ENCODE results near the gene CARD9. TPM values are rescaled to one million over a fixed set of nuclear protein-coding genes. Genes with fewer than 3 reads are reported as not detected.

Gene CARD9
- total RNA-seq, 1 experiment from 2014 or later, result 5.6 TPM

DNA sequence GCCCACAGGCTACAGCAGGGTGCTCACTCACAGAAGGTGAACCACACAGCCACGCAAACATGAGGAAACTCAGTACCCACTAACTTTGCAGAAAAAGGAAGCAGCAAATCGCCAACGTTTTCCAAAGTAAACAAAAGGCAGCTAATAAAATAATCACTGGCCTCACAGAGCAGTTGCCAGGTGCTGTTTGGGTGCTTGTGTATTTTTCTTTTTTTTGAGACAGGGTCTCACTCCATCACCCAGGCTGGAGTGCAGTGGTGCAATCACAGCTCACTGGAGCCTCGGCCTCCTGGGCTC lies 22.7 kb upstream of the CARD9 start:
- Histone ChIP-seq H2BK12ac (ENCODE audit: insufficient read length, low read depth, low read length) (no peak overlapping the region), H2BK120ac (ENCODE audit: low read depth, low read length, poor library complexity, severe bottlenecking) (no peak overlapping the region), H3T11ph (ENCODE audit: low read length) (no peak overlapping the region), H3K79me1 (ENCODE audit: insufficient read depth, low read depth, low read length, poor library complexity, severe bottlenecking) (peaks cover 7% of the 10 kb centered on the region), H4K20me1 (ENCODE audit: control insufficient read depth, insufficient read depth, insufficient read length) (no peaks in the 10 kb centered on the region), H4K91ac (ENCODE audit: insufficient read length, low read depth, low read length) (no peak overlapping the region), H3K27me3 (ENCODE audit: insufficient read depth, low read length) (no peaks in the 10 kb centered on the region), H2BK15ac (ENCODE audit: low read depth, low read length) (no peak overlapping the region), H3K18ac (ENCODE audit: insufficient read length, low read depth, low read length) (no peak overlapping the region), H2BK20ac (ENCODE audit: low read depth, low read length, poor library complexity, severe bottlenecking) (no peak overlapping the region), H3K79me2 (ENCODE audit: insufficient read depth, low read length) (peaks cover 12% of the 10 kb centered on the region; the same call in 1 of the 2 replicates), H3K27ac (ENCODE audit: insufficient read length, low read depth, low read length) (no peak overlapping the region), H3K4me2 (ENCODE audit: insufficient read depth, insufficient read length, low read length) (no peak overlapping the region), H3K23me2 (ENCODE audit: insufficient read length, low read depth, low read length, poor library complexity, severe bottlenecking) (peaks cover 6% of the 10 kb centered on the region), H4K5ac (ENCODE audit: insufficient read length, low read depth, low read length) (no peak overlapping the region), H2BK5ac (ENCODE audit: insufficient read length, low read length) (no peak overlapping the region), H4K8ac (replicated peaks; ENCODE audit: insufficient read length, low read depth, low read length) (no peak overlapping the region), H3K9me3 (ENCODE audit: control insufficient read depth, low read depth, low read length) (no peaks in the 10 kb centered on the region), H2AFZ (ENCODE audit: low read length) (no peak overlapping the region), H3K56ac (ENCODE audit: insufficient read length, low read depth, low read length) (no peak overlapping the region), H3K4me1 (ENCODE audit: insufficient read depth, low read length) (no peaks in the 10 kb centered on the region), H2AK5ac (ENCODE audit: insufficient read length, low read length) (no peak overlapping the region), H3K14ac (ENCODE audit: insufficient read depth, low read length) (no peak overlapping the region), H3K9ac (ENCODE audit: extremely low read depth, insufficient read length, low read length) (no peak overlapping the region), H3K23ac (ENCODE audit: insufficient read length, low read depth, low read length) (no peak overlapping the region), H3K4ac (ENCODE audit: low read depth, low read length) (no peak overlapping the region)
- WGBS (ENCODE audit: extremely low coverage, insufficient read length, low lambda C conversion rate), result no CpG with 5 or more reads among the region's 4 CpGs
- H3K27ac Mint-ChIP-seq, result no peak overlapping the region
- no peak overlapping the region for H3K4me3 Mint-ChIP-seq
- no peak for DNase-seq
- TF ChIP-seq, protein P1, sequence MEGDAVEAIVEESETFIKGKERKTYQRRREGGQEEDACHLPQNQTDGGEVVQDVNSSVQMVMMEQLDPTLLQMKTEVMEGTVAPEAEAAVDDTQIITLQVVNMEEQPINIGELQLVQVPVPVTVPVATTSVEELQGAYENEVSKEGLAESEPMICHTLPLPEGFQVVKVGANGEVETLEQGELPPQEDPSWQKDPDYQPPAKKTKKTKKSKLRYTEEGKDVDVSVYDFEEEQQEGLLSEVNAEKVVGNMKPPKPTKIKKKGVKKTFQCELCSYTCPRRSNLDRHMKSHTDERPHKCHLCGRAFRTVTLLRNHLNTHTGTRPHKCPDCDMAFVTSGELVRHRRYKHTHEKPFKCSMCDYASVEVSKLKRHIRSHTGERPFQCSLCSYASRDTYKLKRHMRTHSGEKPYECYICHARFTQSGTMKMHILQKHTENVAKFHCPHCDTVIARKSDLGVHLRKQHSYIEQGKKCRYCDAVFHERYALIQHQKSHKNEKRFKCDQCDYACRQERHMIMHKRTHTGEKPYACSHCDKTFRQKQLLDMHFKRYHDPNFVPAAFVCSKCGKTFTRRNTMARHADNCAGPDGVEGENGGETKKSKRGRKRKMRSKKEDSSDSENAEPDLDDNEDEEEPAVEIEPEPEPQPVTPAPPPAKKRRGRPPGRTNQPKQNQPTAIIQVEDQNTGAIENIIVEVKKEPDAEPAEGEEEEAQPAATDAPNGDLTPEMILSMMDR (conservative IDR thresholded peaks at IDR 0.05), result no peak
- no peaks in the 10 kb centered on the region for H3K9me3 Mint-ChIP-seq
- peaks cover 11 to 12% of the 10 kb centered on the region in 2 experiments for H3K4me1 Mint-ChIP-seq
- peaks cover 31 to 61% (median 57%) of the 10 kb centered on the region in 3 experiments; a peak in 6 of 7 replicates for H3K36me3 Mint-ChIP-seq (ENCODE audit: insufficient read depth in 1 of 3, low read depth in 3 of 3)
- no peaks in the 10 kb centered on the region for H3K27me3 Mint-ChIP-seq (ENCODE audit: low read depth)

Data from H9 (cell line).